GM12878 (cell line): Measurements from ENCODE around the gene ELAVL1. TPM values are rescaled to one million over a fixed set of nuclear protein-coding genes. Genes with fewer than 3 reads are reported as not detected.

Experiments used
- ATAC-seq: fragments of 200-7000 bp; cut with Tn5 transposase; 3 replicates; pipeline ENCODE4 v1.9.1; 2020; ENCODE audit warnings: mild to moderate bottlenecking, moderate library complexity
- BruUV-seq: library from RNA; stranded (reverse); fragments of 400-500 nt; replicated peaks from 2 replicates; lab custom pipeline; 2021; lab: Mats Ljungman, UMichigan
- CTCF ChIA-PET: fragments of 300-600 bp; sonication (Branson Sonifier 250); formaldehyde crosslinking; extraction: SDS; loops from one replicate; lab custom pipeline; 2021; ENCODE audit warnings: inconsistent platforms; lab: Yijun Ruan, JAX
- POLR2A ChIA-PET: fragments of 350-600 bp; formaldehyde crosslinking; extraction: SDS; loops from one replicate; lab custom pipeline; 2021; ENCODE audit warnings: inconsistent platforms; lab: Charles Lee
- RAD21 ChIA-PET: fragments of 300-600 bp; sonication (Branson Sonifier 250); formaldehyde crosslinking; loops from one replicate; lab custom pipeline; 2023; ENCODE audit warnings: antibody characterized with exemption; ENCODE audit not compliant: unreplicated experiment; lab: Charles Lee
- SMC1A ChIA-PET: fragments of 300-600 bp; sonication (Branson Sonifier 250); formaldehyde crosslinking; loops from one replicate; lab custom pipeline; 2023; ENCODE audit not compliant: unreplicated experiment, uncharacterized antibody; lab: Charles Lee
- DNase-seq: peaks from one replicate; pipeline ENCODE4 v3.0.0-alpha.2; 2011; ENCODE audit warnings: low read depth, low spot score
- FAIRE-seq: peaks from 3 replicates; lab custom pipeline; 2011; peaks lifted over from hg19 to GRCh38; lab: Jason Lieb, UNC
- H2AFZ ChIP-seq: 2 replicates; pipeline ENCODE4 v1.6.0; 2011; ENCODE audit warnings: low read depth, low read length, control low read depth; ENCODE audit not compliant: control insufficient read depth
- H3K27ac ChIP-seq: 2 replicates; pipeline ENCODE4 v1.5.1; 2011; ENCODE audit warnings: control low read depth; ENCODE audit not compliant: control insufficient read depth, insufficient read depth
- H3K27me3 ChIP-seq, 2 experiments: replicated peaks in 1 of 2; 2 replicates each; pipeline versions ENCODE4 v1.6.0 to v1.6.1; 2011; ENCODE audit warnings: low read length in 1 of 2; ENCODE audit not compliant: control insufficient read depth in 2 of 2, insufficient read depth in 2 of 2
- H3K36me3 ChIP-seq, 2 experiments: 2 replicates each; pipeline ENCODE4 v1.5.1; 2011; ENCODE audit warnings: low read length in 1 of 2; ENCODE audit not compliant: control insufficient read depth in 2 of 2, insufficient read depth in 2 of 2
- H3K4me1 ChIP-seq: 2 replicates; pipeline ENCODE4 v1.6.1; 2011; ENCODE audit warnings: mild to moderate bottlenecking, low read length, moderate library complexity, mixed read lengths; ENCODE audit not compliant: control insufficient read depth, insufficient read depth
- H3K4me2 ChIP-seq: 2 replicates; pipeline ENCODE4 v1.6.0; 2011; ENCODE audit warnings: control low read depth; ENCODE audit not compliant: control insufficient read depth, insufficient read depth
- H3K4me3 ChIP-seq: fragments of 200-600 bp; sonication (generic); 2 replicates; pipeline ENCODE4 v1.5.1; 2016
- H3K79me2 ChIP-seq: 2 replicates; pipeline ENCODE4 v1.6.0; 2011; ENCODE audit warnings: low read length; ENCODE audit not compliant: control insufficient read depth, insufficient read depth
- H3K9ac ChIP-seq: 2 replicates; pipeline ENCODE4 v1.8.0; 2011; ENCODE audit warnings: low read length, control low read depth, mixed read lengths; ENCODE audit not compliant: control insufficient read depth, insufficient read depth
- H3K9me3 ChIP-seq: replicated peaks from 3 replicates; pipeline ENCODE4 v1.5.1; 2011; ENCODE audit warnings: mild to moderate bottlenecking, low read length; ENCODE audit not compliant: control insufficient read depth, insufficient read depth
- H4K20me1 ChIP-seq: 2 replicates; pipeline ENCODE4 v1.6.0; 2011; ENCODE audit not compliant: control insufficient read depth, insufficient read depth
- ASH2L ChIP-seq: fragments of 300-600, 200-600 bp; sonication (generic); IDR thresholded peaks from 2 replicates; pipeline ENCODE4 v1.6.1; 2017; ENCODE audit warnings: low read depth, mild to moderate bottlenecking, borderline replicate concordance
- CHD4 ChIP-seq: fragments of 200-600 bp; sonication (generic); IDR thresholded peaks from 2 replicates; pipeline ENCODE4 v1.6.1; 2016; ENCODE audit warnings: mild to moderate bottlenecking
- MTA2 ChIP-seq: fragments of 450-650 bp; IDR thresholded peaks from 2 replicates; pipeline ENCODE4 v1.6.1; 2016; ENCODE audit warnings: low read depth, mild to moderate bottlenecking, moderate library complexity
- NRF1 ChIP-seq: conservative IDR thresholded peaks from 2 replicates; pipeline ENCODE4 v1.6.1; 2011; ENCODE audit warnings: mild to moderate bottlenecking, low read depth, low read length, improper control_type of control experiment
- POLR2AphosphoS2 ChIP-seq: IDR thresholded peaks from 2 replicates; pipeline ENCODE4 v1.6.1; 2011; ENCODE audit warnings: low read depth, mild to moderate bottlenecking, low read length, improper control_type of control experiment, moderate library complexity
- RFX5 ChIP-seq: IDR thresholded peaks from 2 replicates; pipeline ENCODE4 v1.6.1; 2011; ENCODE audit warnings: low read depth, low read length, improper control_type of control experiment
- TAF1 ChIP-seq: IDR thresholded peaks from 2 replicates; pipeline ENCODE4 v1.6.1; 2011; ENCODE audit warnings: mild to moderate bottlenecking, low read depth, low read length, borderline replicate concordance
- ZBTB40 ChIP-seq: fragments of 450-650 bp; IDR thresholded peaks from 2 replicates; pipeline ENCODE4 v1.6.1; 2016; ENCODE audit warnings: mild to moderate bottlenecking, moderate library complexity, borderline replicate concordance
- ZNF217 ChIP-seq: fragments of 450-650 bp; IDR thresholded peaks from 2 replicates; pipeline ENCODE4 v1.6.1; 2017; ENCODE audit warnings: antibody characterized with exemption, mild to moderate bottlenecking
- ZSCAN29 ChIP-seq: fragments of 450-650 bp; IDR thresholded peaks from 2 replicates; pipeline ENCODE4 v1.6.1; 2017; ENCODE audit warnings: mild to moderate bottlenecking, moderate library complexity
- WGBS: methylation state at CpG from one replicate; pipeline ENCODE4 v1.1.6; 2016; ENCODE audit warnings: low lambda C conversion rate; ENCODE audit not compliant: insufficient replicate concordance, insufficient coverage; ENCODE audit errors: missing lambda C conversion rate; 5-methylcytosine and 5-hydroxymethylcytosine counted together
- in situ Hi-C: fragments of 300-500 bp; cut with MboI; formaldehyde crosslinking; loops from 9 replicates; pipeline ENCODE4 v1.14.3; 2018; ENCODE audit warnings: mixed read lengths
- intact Hi-C: fragments of 100-400 bp; cut with micrococcal nuclease; formaldehyde crosslinking; loops from one replicate; pipeline ENCODE4 v1.14.2; 2022; ENCODE audit not compliant: unreplicated experiment
- polyA plus RNA-seq, 11 experiments: library from polyadenylated mRNA; depleted of rRNA in 4 of 11; unstranded in 6 of 11; stranded (reverse) in 5 of 11; fragments of >200 nt; fragmentation: Nextera tagmentation in 4 of 11; fragmentation: Illumina TruSeq in 1 of 11; extraction: Ambion mirVana in 4 of 11; extraction: Trizol in 1 of 11; gene quantifications; 1 replicate in 1 of 11; 2 replicates in 10 of 11; pipeline versions ENCODE4 v1.2.1 to v1.2.3, GENCODE V29; 2011 to 2016; ENCODE audit warnings: inconsistent platforms in 2 of 11, missing spikeins in 2 of 11, low read depth in 1 of 11
- total RNA-seq, 4 experiments: library from RNA; depleted of rRNA in 3 of 4; stranded (reverse); fragments of >200 nt in 3 of 4; fragmentation: Illumina TruSeq in 1 of 4; extraction: Trizol in 1 of 4; gene quantifications; 2 replicates each; pipeline versions ENCODE4 v1.2.1 to v1.2.3, GENCODE V29; 2013 to 2021
- TF ChIP-seq, protein P1 (sequence below): fragments of 450-650 bp; formaldehyde crosslinking; IDR thresholded peaks from 2 replicates; pipeline ENCODE4 v1.4.0; 2020; ENCODE audit warnings: mild to moderate bottlenecking, moderate library complexity
- TF ChIP-seq, protein P2 (sequence below): fragments of 450-650 bp; IDR thresholded peaks from 2 replicates; pipeline ENCODE4 v1.6.1; 2017; ENCODE audit warnings: mild to moderate bottlenecking, low read depth, inconsistent platforms; ENCODE audit not compliant: poor library complexity, severe bottlenecking

Gene ELAVL1
- total and polyA plus RNA-seq, 10 of the 15 experiments (the other 5 are each of a cell fraction or from before 2014, with no cell fraction given), result 7.4 to 155 (median 70.3) TPM

- TF ChIP-seq ZNF217, result no peak
- no peak for TF ChIP-seq NRF1
- no peak for TF ChIP-seq CHD4
- TF ChIP-seq RFX5, result no peak
Observed at GRCh38 chr19:7977723-7978040, 27.8 kb downstream of the ELAVL1 start (continued).

DNA sequence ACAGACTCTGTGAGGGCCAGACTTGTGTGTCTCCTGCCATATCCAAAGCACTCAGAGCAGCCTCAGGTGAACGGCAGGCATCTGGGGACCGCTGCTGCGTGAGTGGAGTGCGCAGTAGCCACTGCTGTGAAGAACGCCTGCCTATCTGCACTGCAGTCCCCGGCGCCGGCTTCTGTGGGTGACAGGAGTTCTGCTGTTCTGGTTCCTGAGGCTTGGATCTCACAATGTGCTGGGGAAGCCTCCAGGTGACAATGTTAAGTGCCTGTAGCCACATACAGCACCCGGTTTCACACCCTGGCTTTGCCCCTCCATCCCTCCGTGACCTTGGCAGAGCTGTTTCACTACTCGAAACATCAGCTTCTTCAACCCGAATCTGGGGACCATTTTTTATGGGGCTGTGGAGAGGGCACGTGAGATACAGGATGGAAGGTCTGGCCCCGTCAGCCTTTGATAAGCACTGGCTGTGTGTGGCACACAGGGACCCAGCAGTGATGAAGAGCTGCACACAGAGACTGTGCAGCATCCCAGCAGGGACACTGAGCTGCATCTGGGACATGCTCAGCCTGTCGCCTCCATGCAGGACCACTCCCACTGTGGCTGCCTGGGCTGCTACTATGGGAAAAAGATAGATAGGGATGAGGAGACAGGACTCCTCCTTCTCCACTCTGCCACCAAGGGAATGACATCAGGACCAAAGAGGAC, 28.3 kb downstream of the ELAVL1 start:
- RAD21 ChIA-PET, result no interaction called here
- no peaks in the 10 kb centered on the region for H3K4me1 ChIP-seq
- CTCF ChIA-PET, result interaction anchor here (0.6 kb wide), 1 partner anchor 116 kb away, joined by 3 read pairs; no protein-coding TSS in a partner anchor
- SMC1A ChIA-PET, result interaction anchor here (0.8 kb wide), 1 partner anchor 25 kb away, joined by 3 read pairs; no protein-coding TSS in a partner anchor
- peaks cover 25 to 54% of the 10 kb centered on the region in 2 experiments; a peak in 3 of 4 replicates for H3K36me3 ChIP-seq
- DNase-seq, result no peak
- H3K79me2 ChIP-seq, result no peaks in the 10 kb centered on the region
- ATAC-seq, result no peak
- no peaks in the 10 kb centered on the region for H4K20me1 ChIP-seq
- WGBS, result 93% methylated on average over 15 of the region's 15 CpGs
- H2AFZ ChIP-seq, result no peak overlapping the region
- H3K4me3 ChIP-seq, result no peak overlapping the region
- in situ Hi-C loops (no loop called here), intact Hi-C loops (no loop called here)
- H3K4me2 ChIP-seq, result no peak overlapping the region
- BruUV-seq, result no TSS peak
- no peak overlapping the region for H3K27ac ChIP-seq
- POLR2A ChIA-PET, result interaction anchor here (0.6 kb wide), 1 partner anchor 318 kb away, joined by 3 read pairs; no protein-coding TSS in a partner anchor
- no peak overlapping the region for H3K9ac ChIP-seq
- FAIRE-seq, result no peak
- H3K9me3 ChIP-seq, result no peaks in the 10 kb centered on the region
- no peaks in the 10 kb centered on the region for H3K27me3 ChIP-seq
- no peak for TF ChIP-seq TAF1
- TF ChIP-seq NRF1, result no peak
- TF ChIP-seq, protein P1, sequence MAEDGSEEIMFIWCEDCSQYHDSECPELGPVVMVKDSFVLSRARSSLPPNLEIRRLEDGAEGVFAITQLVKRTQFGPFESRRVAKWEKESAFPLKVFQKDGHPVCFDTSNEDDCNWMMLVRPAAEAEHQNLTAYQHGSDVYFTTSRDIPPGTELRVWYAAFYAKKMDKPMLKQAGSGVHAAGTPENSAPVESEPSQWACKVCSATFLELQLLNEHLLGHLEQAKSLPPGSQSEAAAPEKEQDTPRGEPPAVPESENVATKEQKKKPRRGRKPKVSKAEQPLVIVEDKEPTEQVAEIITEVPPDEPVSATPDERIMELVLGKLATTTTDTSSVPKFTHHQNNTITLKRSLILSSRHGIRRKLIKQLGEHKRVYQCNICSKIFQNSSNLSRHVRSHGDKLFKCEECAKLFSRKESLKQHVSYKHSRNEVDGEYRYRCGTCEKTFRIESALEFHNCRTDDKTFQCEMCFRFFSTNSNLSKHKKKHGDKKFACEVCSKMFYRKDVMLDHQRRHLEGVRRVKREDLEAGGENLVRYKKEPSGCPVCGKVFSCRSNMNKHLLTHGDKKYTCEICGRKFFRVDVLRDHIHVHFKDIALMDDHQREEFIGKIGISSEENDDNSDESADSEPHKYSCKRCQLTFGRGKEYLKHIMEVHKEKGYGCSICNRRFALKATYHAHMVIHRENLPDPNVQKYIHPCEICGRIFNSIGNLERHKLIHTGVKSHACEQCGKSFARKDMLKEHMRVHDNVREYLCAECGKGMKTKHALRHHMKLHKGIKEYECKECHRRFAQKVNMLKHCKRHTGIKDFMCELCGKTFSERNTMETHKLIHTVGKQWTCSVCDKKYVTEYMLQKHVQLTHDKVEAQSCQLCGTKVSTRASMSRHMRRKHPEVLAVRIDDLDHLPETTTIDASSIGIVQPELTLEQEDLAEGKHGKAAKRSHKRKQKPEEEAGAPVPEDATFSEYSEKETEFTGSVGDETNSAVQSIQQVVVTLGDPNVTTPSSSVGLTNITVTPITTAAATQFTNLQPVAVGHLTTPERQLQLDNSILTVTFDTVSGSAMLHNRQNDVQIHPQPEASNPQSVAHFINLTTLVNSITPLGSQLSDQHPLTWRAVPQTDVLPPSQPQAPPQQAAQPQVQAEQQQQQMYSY (CRISPR knock-in tag), result no peak
- TF ChIP-seq MTA2, result no peak
- TF ChIP-seq, protein P2, sequence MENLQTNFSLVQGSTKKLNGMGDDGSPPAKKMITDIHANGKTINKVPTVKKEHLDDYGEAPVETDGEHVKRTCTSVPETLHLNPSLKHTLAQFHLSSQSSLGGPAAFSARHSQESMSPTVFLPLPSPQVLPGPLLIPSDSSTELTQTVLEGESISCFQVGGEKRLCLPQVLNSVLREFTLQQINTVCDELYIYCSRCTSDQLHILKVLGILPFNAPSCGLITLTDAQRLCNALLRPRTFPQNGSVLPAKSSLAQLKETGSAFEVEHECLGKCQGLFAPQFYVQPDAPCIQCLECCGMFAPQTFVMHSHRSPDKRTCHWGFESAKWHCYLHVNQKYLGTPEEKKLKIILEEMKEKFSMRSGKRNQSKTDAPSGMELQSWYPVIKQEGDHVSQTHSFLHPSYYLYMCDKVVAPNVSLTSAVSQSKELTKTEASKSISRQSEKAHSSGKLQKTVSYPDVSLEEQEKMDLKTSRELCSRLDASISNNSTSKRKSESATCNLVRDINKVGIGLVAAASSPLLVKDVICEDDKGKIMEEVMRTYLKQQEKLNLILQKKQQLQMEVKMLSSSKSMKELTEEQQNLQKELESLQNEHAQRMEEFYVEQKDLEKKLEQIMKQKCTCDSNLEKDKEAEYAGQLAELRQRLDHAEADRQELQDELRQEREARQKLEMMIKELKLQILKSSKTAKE, result no peak
- no peak for TF ChIP-seq ZSCAN29
- TF ChIP-seq ZBTB40, result no peak
- TF ChIP-seq POLR2AphosphoS2, result no peak
- no peak for TF ChIP-seq ASH2L
